Breast epithelium (tissue), 3 donors: ENCODE measurements around the gene POLR2F.

Experiments used
- CTCF ChIP-seq, 3 donors: fragments of 450-650 bp; IDR thresholded peaks; one replicate each; pipeline ENCODE4 v1.5.1; 2016 to 2017; ENCODE audit warnings: antibody characterized with exemption in 3 of 3, mild to moderate bottlenecking in 3 of 3, moderate library complexity in 3 of 3
- POLR2A ChIP-seq: fragments of 450-650 bp; IDR thresholded peaks from one replicate; pipeline ENCODE4 v1.6.1; 2016; ENCODE audit warnings: antibody characterized with exemption, mild to moderate bottlenecking, moderate library complexity
- POLR2AphosphoS5 ChIP-seq, 3 donors: sonication (generic); formaldehyde crosslinking; IDR thresholded peaks; one replicate each; pipeline ENCODE4 v1.6.1; 2017; ENCODE audit warnings: antibody characterized with exemption in 3 of 3

GRCh38 chr22:37957232-37957631, 3.7 kb downstream of the POLR2F start:
- TF ChIP-seq CTCF (IDR thresholded peaks at IDR 0.05) (no peak), POLR2A (no peak), POLR2AphosphoS5 (IDR thresholded peaks at IDR 0.05) (no peak)
